NT2/D1 (cell line): ENCODE measurements around the gene KCTD5.

ENCODE experiments used
- SUZ12 ChIP-seq: IDR thresholded peaks from 2 replicates; pipeline ENCODE4 v1.6.1; 2011; ENCODE audit not compliant: insufficient read length, insufficient read depth; ENCODE audit errors: extremely low read depth
- YY1 ChIP-seq: IDR thresholded peaks from 2 replicates; pipeline ENCODE4 v1.6.1; 2011; ENCODE audit not compliant: insufficient read length, insufficient read depth
- ZNF274 ChIP-seq: IDR thresholded peaks from 2 replicates; pipeline ENCODE4 v1.6.1; 2011; ENCODE audit warnings: mild to moderate bottlenecking, low read depth, low read length

GRCh38 chr16:2707368-2708289, 25.3 kb downstream of the KCTD5 start:
- TF ChIP-seq YY1 (no peak), SUZ12 (no peak), ZNF274 (no peak)
